K562 (cell line): ENCODE data around the gene DNAJB1. TPM values are rescaled to one million over a fixed set of nuclear protein-coding genes. Genes with fewer than 3 reads are reported as not detected.
A peak's percentile ranks its signal among the peaks of the same experiment; 100 is the strongest.

Experiments
- ATF4 ChIP-seq: fragments of 450-650 bp; formaldehyde crosslinking; IDR thresholded peaks from 2 replicates; pipeline ENCODE4 v1.4.0; 2022; ENCODE audit warnings: mild to moderate bottlenecking, moderate library complexity
- CEBPG ChIP-seq, 3 experiments: fragments of 200-800 bp in 1 of 3; sonication (Bioruptor generic) in 1 of 3; sonication (generic) in 1 of 3; formaldehyde crosslinking in 1 of 3; IDR thresholded peaks in 2 of 3; conservative IDR thresholded peaks in 1 of 3; 2 replicates each; pipeline versions ENCODE4 v1.6.1 to v1.8.0; 2016 to 2022; ENCODE audit warnings: missing compliant biosample characterization in 2 of 3, missing genetic modification characterization in 2 of 3, mild to moderate bottlenecking in 1 of 3, missing genetic modification reagents in 1 of 3
- DLX4 ChIP-seq: fragments of 250-450 bp; sonication (Bioruptor Pico); IDR thresholded peaks from 2 replicates; pipeline ENCODE4 v1.6.1; 2021; ENCODE audit warnings: mild to moderate bottlenecking
- E2F3 ChIP-seq: fragments of 250-450 bp; sonication (Bioruptor Pico); IDR thresholded peaks from 2 replicates; pipeline ENCODE4 v1.4.0; 2020; ENCODE audit warnings: mild to moderate bottlenecking
- ELK3 ChIP-seq: fragments of 450-650 bp; formaldehyde crosslinking; IDR thresholded peaks from 2 replicates; pipeline ENCODE4 v1.4.0; 2020; ENCODE audit warnings: mild to moderate bottlenecking
- FIP1L1 ChIP-seq: fragments of 200-400 bp; formaldehyde crosslinking; IDR thresholded peaks from 2 replicates; pipeline ENCODE4 v1.6.1; 2018; ENCODE audit warnings: mild to moderate bottlenecking, low read depth, low read length; ENCODE audit not compliant: poor library complexity, severe bottlenecking
- GATAD2A ChIP-seq: fragments of 450-650 bp; IDR thresholded peaks from 2 replicates; pipeline ENCODE4 v1.6.1; 2017
- JUND ChIP-seq, 2 experiments: IDR thresholded peaks; 2 replicates in 1 of 2; 3 replicates in 1 of 2; pipeline ENCODE4 v1.6.1; 2011; ENCODE audit warnings: borderline replicate concordance in 2 of 2, low read depth in 2 of 2, low read length in 2 of 2, improper control_type of control experiment in 1 of 2, missing biosample characterization in 1 of 2, missing genetic modification characterization in 1 of 2, missing genetic modification reagents in 1 of 2
- KLF16 ChIP-seq: IDR thresholded peaks from 2 replicates; pipeline ENCODE4 v1.6.1; 2016; ENCODE audit warnings: antibody characterized with exemption
- LCOR ChIP-seq: sonication (generic); formaldehyde crosslinking; IDR thresholded peaks from 2 replicates; pipeline ENCODE4 v1.8.0; 2022; ENCODE audit warnings: mild to moderate bottlenecking, missing genetic modification reagents
- MAZ ChIP-seq, 2 experiments: fragments of 450-650 bp in 1 of 2; sonication (generic) in 1 of 2; formaldehyde crosslinking; IDR thresholded peaks in 1 of 2; conservative IDR thresholded peaks in 1 of 2; 2 replicates each; pipeline versions ENCODE4 v1.4.0 to v1.5.0; 2020; ENCODE audit warnings: mild to moderate bottlenecking in 1 of 2, missing genetic modification reagents in 1 of 2
- NFXL1 ChIP-seq: fragments of 450-650 bp; formaldehyde crosslinking; IDR thresholded peaks from 2 replicates; pipeline ENCODE4 v1.4.0; 2021; ENCODE audit warnings: mild to moderate bottlenecking
- PTBP1 ChIP-seq: fragments of 200-400 bp; formaldehyde crosslinking; IDR thresholded peaks from 2 replicates; pipeline ENCODE4 v1.6.1; 2017; ENCODE audit warnings: low read depth, low read length
- RB1 ChIP-seq: fragments of 450-650 bp; IDR thresholded peaks from 2 replicates; pipeline ENCODE4 v1.6.1; 2017; ENCODE audit warnings: low read depth, mild to moderate bottlenecking
- TCF3 ChIP-seq: sonication (generic); formaldehyde crosslinking; IDR thresholded peaks from 2 replicates; pipeline ENCODE4 v1.4.0; 2020; ENCODE audit warnings: mild to moderate bottlenecking, missing genetic modification reagents
- ZNF668 ChIP-seq: fragments of 250-450 bp; sonication (Bioruptor Pico); IDR thresholded peaks from 2 replicates; pipeline ENCODE4 v1.8.0; 2022; ENCODE audit warnings: mild to moderate bottlenecking, inconsistent platforms
- polyA plus RNA-seq, 8 experiments: library from polyadenylated mRNA; depleted of rRNA in 4 of 8; stranded (reverse) in 5 of 8; unstranded in 3 of 8; fragments of >200 nt; fragmentation: Nextera tagmentation in 2 of 8; fragmentation: Illumina TruSeq in 1 of 8; extraction: Ambion mirVana in 2 of 8; extraction: Trizol in 1 of 8; gene quantifications; 2 replicates each; pipeline versions ENCODE4 v1.2.1 to v1.2.3, GENCODE V29; 2011 to 2014; ENCODE audit warnings: inconsistent platforms in 1 of 8, missing spikeins in 1 of 8
- total RNA-seq, 7 experiments: library from RNA; depleted of rRNA in 6 of 7; stranded (reverse); fragments of >200 nt in 6 of 7; fragmentation: Illumina TruSeq in 2 of 7; extraction: Trizol in 2 of 7; gene quantifications; 2 replicates each; pipeline versions ENCODE4 v1.2.1 to v1.2.3, GENCODE V29; 2011 to 2021; ENCODE audit warnings: low replicate concordance in 1 of 7
- TF ChIP-seq, protein P1 (sequence below), 2 experiments: IDR thresholded peaks; 2 replicates each; pipeline ENCODE4 v1.6.1; 2012; ENCODE audit warnings: improper control_type of control experiment in 2 of 2, low read depth in 2 of 2, low read length in 2 of 2, borderline replicate concordance in 1 of 2
- TF ChIP-seq, protein P2 (sequence below): fragments of 250-450 bp; sonication (Bioruptor Pico); IDR thresholded peaks from 2 replicates; pipeline ENCODE4 v1.4.0; 2020; ENCODE audit warnings: mild to moderate bottlenecking

DNAJB1 gene
- total and polyA plus RNA-seq, 9 of the 15 experiments (the other 6 are each of a cell fraction or from before 2014, with no cell fraction given) = 13.2 to 113 (median 62.1) TPM

DNA sequence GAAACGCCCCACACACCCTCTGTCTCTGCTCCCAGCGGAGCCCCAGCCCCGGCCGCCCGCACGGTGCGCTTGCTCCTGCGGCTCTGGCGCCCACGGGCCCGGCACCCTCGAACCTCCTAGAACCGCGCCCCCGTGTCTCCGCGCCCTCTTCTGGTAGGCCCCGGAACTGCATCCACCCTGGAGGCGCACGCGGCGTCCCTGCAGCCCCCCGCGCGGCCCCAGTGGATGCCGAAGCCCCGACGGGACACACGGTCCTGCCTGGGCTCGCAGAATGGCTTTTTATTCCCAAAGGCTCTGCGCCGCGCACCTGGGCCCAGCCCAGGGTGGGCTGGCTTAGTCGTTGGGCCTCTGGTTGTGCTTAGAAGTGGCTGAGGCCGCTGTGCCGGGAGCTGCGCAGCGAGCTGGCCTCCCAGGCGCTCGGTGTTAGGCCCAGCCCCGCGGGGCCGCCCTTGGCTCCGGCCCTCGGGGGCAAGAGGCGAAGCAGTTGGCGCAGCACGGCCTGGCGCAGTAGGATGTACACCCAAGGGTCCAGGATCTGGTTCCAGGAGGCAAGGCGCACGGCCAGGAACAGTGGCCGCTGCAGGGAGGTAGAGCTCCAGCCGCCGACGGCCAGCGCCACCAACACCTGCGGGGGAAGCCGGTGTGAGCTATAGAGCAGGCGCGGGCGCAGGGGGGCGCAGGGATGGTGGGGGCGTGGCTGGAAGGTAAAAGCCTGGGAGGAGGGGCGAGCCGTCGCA, 45.8 kb downstream of the DNAJB1 start (continued):
- TF ChIP-seq, protein P1, sequence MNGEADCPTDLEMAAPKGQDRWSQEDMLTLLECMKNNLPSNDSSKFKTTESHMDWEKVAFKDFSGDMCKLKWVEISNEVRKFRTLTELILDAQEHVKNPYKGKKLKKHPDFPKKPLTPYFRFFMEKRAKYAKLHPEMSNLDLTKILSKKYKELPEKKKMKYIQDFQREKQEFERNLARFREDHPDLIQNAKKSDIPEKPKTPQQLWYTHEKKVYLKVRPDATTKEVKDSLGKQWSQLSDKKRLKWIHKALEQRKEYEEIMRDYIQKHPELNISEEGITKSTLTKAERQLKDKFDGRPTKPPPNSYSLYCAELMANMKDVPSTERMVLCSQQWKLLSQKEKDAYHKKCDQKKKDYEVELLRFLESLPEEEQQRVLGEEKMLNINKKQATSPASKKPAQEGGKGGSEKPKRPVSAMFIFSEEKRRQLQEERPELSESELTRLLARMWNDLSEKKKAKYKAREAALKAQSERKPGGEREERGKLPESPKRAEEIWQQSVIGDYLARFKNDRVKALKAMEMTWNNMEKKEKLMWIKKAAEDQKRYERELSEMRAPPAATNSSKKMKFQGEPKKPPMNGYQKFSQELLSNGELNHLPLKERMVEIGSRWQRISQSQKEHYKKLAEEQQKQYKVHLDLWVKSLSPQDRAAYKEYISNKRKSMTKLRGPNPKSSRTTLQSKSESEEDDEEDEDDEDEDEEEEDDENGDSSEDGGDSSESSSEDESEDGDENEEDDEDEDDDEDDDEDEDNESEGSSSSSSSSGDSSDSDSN (IDR thresholded peaks at IDR 0.05; ENCODE audit: borderline replicate concordance in 1 of 2, low read depth in 2 of 2, low read length in 2 of 2) = peak; percentile 55 to 88; a peak in 3 of 4 replicates
- TF ChIP-seq GATAD2A (peak; percentile 46), JUND (IDR thresholded peaks at IDR 0.05; ENCODE audit: borderline replicate concordance, low read depth, low read length) (no peak), JUND (tag; IDR thresholded peaks at IDR 0.05; ENCODE audit: borderline replicate concordance, low read depth, low read length) (peak; percentile 15; the same call in 1 of the 3 replicates), PTBP1 (0 out of 2 replicates have a peak, but pooled peaks have one; percentile 38), E2F3 (CRISPR knock-in tag) (0 out of 2 replicates have a peak, but pooled peaks have one; percentile 47), ATF4 (CRISPR knock-in tag) (peak; percentile 36; the same call in 1 of the 2 replicates), TCF3 (no peak), FIP1L1 (peak; percentile 90), LCOR (CRISPR knock-in tag) (no peak; the same call in 1 of the 2 replicates), CEBPG (CRISPR knock-in tag; IDR thresholded peaks at IDR 0.05) (no peak), CEBPG (tag; conservative IDR thresholded peaks at IDR 0.05 in 1 of 2, IDR thresholded peaks at IDR 0.05 in 1 of 2) (no peak), ELK3 (CRISPR knock-in tag) (no peak), KLF16 (0 out of 2 replicates have a peak, but pooled peaks have one; percentile 11), NFXL1 (CRISPR knock-in tag) (0 out of 2 replicates have a peak, but pooled peaks have one; percentile 56), RB1 (peak; percentile 83), DLX4 (CRISPR knock-in tag) (no peak), MAZ (CRISPR knock-in tag; conservative IDR thresholded peaks at IDR 0.05 in 1 of 2, IDR thresholded peaks at IDR 0.05 in 1 of 2) (peak; percentile 85 to 88), ZNF668 (CRISPR knock-in tag) (no peak)
- TF ChIP-seq, protein P2, sequence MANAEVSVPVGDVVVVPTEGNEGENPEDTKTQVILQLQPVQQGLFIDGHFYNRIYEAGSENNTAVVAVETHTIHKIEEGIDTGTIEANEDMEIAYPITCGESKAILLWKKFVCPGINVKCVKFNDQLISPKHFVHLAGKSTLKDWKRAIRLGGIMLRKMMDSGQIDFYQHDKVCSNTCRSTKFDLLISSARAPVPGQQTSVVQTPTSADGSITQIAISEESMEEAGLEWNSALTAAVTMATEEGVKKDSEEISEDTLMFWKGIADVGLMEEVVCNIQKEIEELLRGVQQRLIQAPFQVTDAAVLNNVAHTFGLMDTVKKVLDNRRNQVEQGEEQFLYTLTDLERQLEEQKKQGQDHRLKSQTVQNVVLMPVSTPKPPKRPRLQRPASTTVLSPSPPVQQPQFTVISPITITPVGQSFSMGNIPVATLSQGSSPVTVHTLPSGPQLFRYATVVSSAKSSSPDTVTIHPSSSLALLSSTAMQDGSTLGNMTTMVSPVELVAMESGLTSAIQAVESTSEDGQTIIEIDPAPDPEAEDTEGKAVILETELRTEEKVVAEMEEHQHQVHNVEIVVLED = 0 out of 2 replicates have a peak, but pooled peaks have one; percentile 27
